SK-N-SH (cell line): Measurements from ENCODE around the gene KCNT1. TPM values are rescaled to one million over a fixed set of nuclear protein-coding genes. Genes with fewer than 3 reads are reported as not detected.

Experiments
- CTCF ChIA-PET: fragments of 300-600, 350-600 bp; formaldehyde crosslinking; extraction: SDS; loops from one replicate; lab custom pipeline; 2021; lab: Yijun Ruan, JAX
- POLR2A ChIA-PET: fragments of 350-600 bp; sonication (Branson Sonifier 250); formaldehyde crosslinking; extraction: SDS; loops from one replicate; lab custom pipeline; 2020; ENCODE audit warnings: antibody characterized with exemption, inconsistent platforms; lab: Yijun Ruan, JAX
- DNase-seq: peaks from one replicate; pipeline ENCODE4 v3.0.0; 2012
- H2AFZ ChIP-seq: fragments of 200-600 bp; sonication (generic); 2 replicates; pipeline ENCODE4 v1.8.1; 2016; ENCODE audit warnings: antibody characterized with exemption, mild to moderate bottlenecking, low read depth
- H3F3A ChIP-seq: fragments of 200-600 bp; sonication (generic); replicated peaks from 2 replicates; pipeline ENCODE3; 2016; ENCODE audit warnings: antibody characterized with exemption, mild to moderate bottlenecking; ENCODE audit not compliant: insufficient read depth
- H3K27ac ChIP-seq, 2 experiments: fragments of 200-500 bp in 1 of 2; fragments of 200-600 bp in 1 of 2; sonication (Bioruptor generic) in 1 of 2; sonication (generic), shearing (Covaris generic) in 1 of 2; 2 replicates each; pipeline versions ENCODE4 v1.5.1 to v1.6.1; 2014 to 2016; ENCODE audit warnings: low read depth in 2 of 2, inconsistent platforms in 1 of 2, low read length in 1 of 2, mild to moderate bottlenecking in 1 of 2, mixed read lengths in 1 of 2
- H3K27me3 ChIP-seq: fragments of 200-600 bp; sonication (generic), shearing (Covaris generic); 2 replicates; pipeline ENCODE4 v1.6.1; 2016; ENCODE audit warnings: mixed run types; ENCODE audit not compliant: insufficient read depth
- H3K36me3 ChIP-seq, 2 experiments: fragments of 200-500 bp in 1 of 2; fragments of 200-600 bp in 1 of 2; sonication (Bioruptor generic) in 1 of 2; sonication (generic) in 1 of 2; replicated peaks in 1 of 2; 2 replicates each; pipeline versions ENCODE3 to v1.5.1; 2014 to 2016; ENCODE audit warnings: low read length in 1 of 2, mild to moderate bottlenecking in 1 of 2; ENCODE audit not compliant: insufficient read depth in 2 of 2, control insufficient read depth in 1 of 2
- H3K4me1 ChIP-seq, 2 experiments: fragments of 200-500 bp in 1 of 2; fragments of 200-600 bp in 1 of 2; sonication (Bioruptor generic) in 1 of 2; sonication (generic), shearing (Covaris generic) in 1 of 2; 2 replicates each; pipeline versions ENCODE4 v1.5.1 to v1.6.1; 2014 to 2016; ENCODE audit warnings: low read depth in 1 of 2, low read length in 1 of 2, mixed run types in 1 of 2; ENCODE audit not compliant: insufficient read depth in 2 of 2, control insufficient read depth in 1 of 2
- H3K4me2 ChIP-seq: fragments of 200-600 bp; sonication (generic), shearing (Covaris generic); 2 replicates; pipeline ENCODE4 v1.6.1; 2017; ENCODE audit warnings: mixed run types
- H3K4me3 ChIP-seq, 2 experiments: fragments of 200-500 bp in 1 of 2; fragments of 200-600 bp in 1 of 2; sonication (Bioruptor generic) in 1 of 2; sonication (generic), shearing (Covaris generic) in 1 of 2; 2 replicates each; pipeline versions ENCODE4 v1.5.1 to v1.8.1; 2014 to 2016; ENCODE audit warnings: low read depth in 2 of 2, inconsistent platforms in 1 of 2, low read length in 1 of 2, mild to moderate bottlenecking in 1 of 2, mixed read lengths in 1 of 2, moderate library complexity in 1 of 2
- H3K79me2 ChIP-seq: fragments of 200-600 bp; sonication (generic); 2 replicates; pipeline ENCODE4 v1.8.1; 2017; ENCODE audit warnings: mild to moderate bottlenecking; ENCODE audit not compliant: insufficient read depth
- H3K9ac ChIP-seq: fragments of 200-600 bp; sonication (generic); 2 replicates; pipeline ENCODE4 v1.6.1; 2017; ENCODE audit warnings: mixed run types
- H3K9me2 ChIP-seq: fragments of 200-600 bp; sonication (generic); 2 replicates; pipeline ENCODE4 v1.6.1; 2017; ENCODE audit warnings: mixed run types
- H3K9me3 ChIP-seq: fragments of 200-600 bp; sonication (generic); 2 replicates; pipeline ENCODE4 v1.6.1; 2017; ENCODE audit warnings: mixed run types, mild to moderate bottlenecking, moderate library complexity
- H4K20me1 ChIP-seq: fragments of 200-600 bp; sonication (generic); 2 replicates; pipeline ENCODE4 v1.6.1; 2017; ENCODE audit warnings: mild to moderate bottlenecking, mixed run types; ENCODE audit not compliant: insufficient read depth
- CHD2 ChIP-seq: fragments of 150-350 bp; IDR thresholded peaks from 2 replicates; pipeline ENCODE4 v1.6.1; 2018; ENCODE audit warnings: low read length; ENCODE audit not compliant: partially characterized antibody
- ELF1 ChIP-seq: IDR thresholded peaks from 2 replicates; pipeline ENCODE4 v1.4.0; 2012
- EZH2phosphoT487 ChIP-seq: fragments of 200-600 bp; sonication (generic); IDR thresholded peaks from 2 replicates; pipeline ENCODE4 v1.6.1; 2017; ENCODE audit warnings: low read depth, mixed run types, mild to moderate bottlenecking, antibody characterized with exemption, moderate library complexity, borderline replicate concordance
- FOSL2 ChIP-seq: IDR thresholded peaks from 2 replicates; pipeline ENCODE4 v1.4.0; 2012; ENCODE audit warnings: low read depth, mild to moderate bottlenecking, moderate library complexity, borderline replicate concordance
- FOXM1 ChIP-seq: IDR thresholded peaks from 2 replicates; pipeline ENCODE4 v1.4.0; 2012; ENCODE audit warnings: low read depth, mild to moderate bottlenecking
- GATA2 ChIP-seq: sonication (generic); formaldehyde crosslinking; IDR thresholded peaks from 2 replicates; pipeline ENCODE4 v1.5.0; 2020; ENCODE audit warnings: mild to moderate bottlenecking, missing genetic modification reagents
- JUND ChIP-seq: IDR thresholded peaks from 2 replicates; pipeline ENCODE4 v1.4.0; 2012
- NFIC ChIP-seq: IDR thresholded peaks from 2 replicates; pipeline ENCODE4 v1.4.0; 2012; ENCODE audit warnings: borderline replicate concordance
- POLR2AphosphoS5 ChIP-seq: IDR thresholded peaks from 2 replicates; pipeline ENCODE4 v1.6.1; 2012; ENCODE audit warnings: low read depth, low read length
- RAD21 ChIP-seq: IDR thresholded peaks from 2 replicates; pipeline ENCODE4 v1.6.1; 2012; ENCODE audit warnings: mild to moderate bottlenecking, low read length
- RCOR1 ChIP-seq: fragments of 150-350 bp; IDR thresholded peaks from 2 replicates; pipeline ENCODE4 v1.6.1; 2017; ENCODE audit warnings: antibody characterized with exemption, low read length
- RFX5 ChIP-seq: IDR thresholded peaks from 2 replicates; pipeline ENCODE4 v1.6.1; 2012; ENCODE audit warnings: mild to moderate bottlenecking, improper control_type of control experiment, low read length
- RXRA ChIP-seq: IDR thresholded peaks from 2 replicates; pipeline ENCODE4 v1.4.0; 2012; ENCODE audit warnings: low read depth, mild to moderate bottlenecking, borderline replicate concordance
- SIN3A ChIP-seq: IDR thresholded peaks from 2 replicates; pipeline ENCODE4 v1.6.1; 2012; ENCODE audit warnings: low read depth, mild to moderate bottlenecking, low read length, moderate library complexity, borderline replicate concordance
- TAF1 ChIP-seq: IDR thresholded peaks from 2 replicates; pipeline ENCODE4 v1.6.1; 2012; ENCODE audit warnings: low read depth, mild to moderate bottlenecking, low read length, moderate library complexity, borderline replicate concordance
- TCF12 ChIP-seq: IDR thresholded peaks from 2 replicates; pipeline ENCODE4 v1.4.0; 2012
- WGBS: methylation state at CpG from one replicate; pipeline ENCODE4 v1.1.6; 2017; ENCODE audit warnings: low lambda C conversion rate; 5-methylcytosine and 5-hydroxymethylcytosine counted together
- polyA plus RNA-seq, 3 experiments: library from polyadenylated mRNA; depleted of rRNA; stranded (reverse); fragments of >200 nt; gene quantifications; 2 replicates each; pipeline ENCODE4 v1.2.3, GENCODE V29; 2012
- TF ChIP-seq, protein P1 (sequence below): IDR thresholded peaks from 2 replicates; pipeline ENCODE4 v1.4.0; 2012; ENCODE audit warnings: low read depth, borderline replicate concordance
- TF ChIP-seq, protein P2 (sequence below): IDR thresholded peaks from 2 replicates; pipeline ENCODE4 v1.4.0; 2012; ENCODE audit warnings: low read depth, borderline replicate concordance
- TF ChIP-seq, protein P3 (sequence below): fragments of 200-600 bp; sonication (generic); IDR thresholded peaks from 2 replicates; pipeline ENCODE4 v1.6.1; 2017; ENCODE audit warnings: antibody characterized with exemption, mild to moderate bottlenecking, moderate library complexity
- TF ChIP-seq, protein P4 (sequence below): fragments of 150-350 bp; IDR thresholded peaks from 2 replicates; pipeline ENCODE4 v1.6.1; 2017; ENCODE audit warnings: antibody characterized with exemption, low read length, low read depth, borderline replicate concordance

Gene KCNT1
- polyA plus RNA-seq, 1 of the 3 experiments (the other 2 are of a cell fraction) = 0.08 TPM

DNA sequence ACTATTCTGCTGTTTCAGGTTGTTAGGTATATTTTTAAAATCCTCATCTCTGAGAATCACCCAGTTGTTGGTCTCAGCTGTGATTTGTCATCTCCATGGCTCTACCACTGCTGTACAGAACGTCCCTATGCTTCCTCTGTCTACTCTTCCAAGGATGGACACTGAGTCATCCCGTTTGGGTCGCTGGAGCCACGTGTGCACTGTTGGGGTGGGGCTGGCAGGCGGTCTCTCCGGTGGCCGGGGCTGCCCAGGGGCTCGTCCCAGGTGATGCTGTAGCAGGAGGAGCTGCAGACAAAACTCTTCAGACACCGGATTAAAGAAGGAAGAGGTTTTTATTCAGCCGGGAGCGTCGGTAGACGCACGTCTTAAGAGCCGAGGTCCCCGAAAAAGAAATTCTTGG, 21.9 kb upstream of the KCNT1 start:
- Histone ChIP-seq H3K4me2 (no peak overlapping the region), H2AFZ (no peak overlapping the region), H3K4me3 (no peak overlapping the region), H3K9ac (no peak overlapping the region), H3K9me3 (no peaks in the 10 kb centered on the region), H3K79me2 (no peaks in the 10 kb centered on the region), H3K36me3 (no peaks in the 10 kb centered on the region), H3K9me2 (no peaks in the 10 kb centered on the region), H3K4me1 (no peaks in the 10 kb centered on the region), H3K27me3 (no peaks in the 10 kb centered on the region), H3F3A (no peaks in the 10 kb centered on the region), H4K20me1 (no peaks in the 10 kb centered on the region), H3K27ac (no peak overlapping the region)
- WGBS = 66% methylated on average over 16 of the region's 16 CpGs
- CTCF ChIA-PET = no interaction called here
- TF ChIP-seq TAF1 (no peak), FOSL2 (no peak), TCF12 (no peak), JUND (no peak), FOXM1 (no peak), RAD21 (no peak)
- TF ChIP-seq, protein P1, sequence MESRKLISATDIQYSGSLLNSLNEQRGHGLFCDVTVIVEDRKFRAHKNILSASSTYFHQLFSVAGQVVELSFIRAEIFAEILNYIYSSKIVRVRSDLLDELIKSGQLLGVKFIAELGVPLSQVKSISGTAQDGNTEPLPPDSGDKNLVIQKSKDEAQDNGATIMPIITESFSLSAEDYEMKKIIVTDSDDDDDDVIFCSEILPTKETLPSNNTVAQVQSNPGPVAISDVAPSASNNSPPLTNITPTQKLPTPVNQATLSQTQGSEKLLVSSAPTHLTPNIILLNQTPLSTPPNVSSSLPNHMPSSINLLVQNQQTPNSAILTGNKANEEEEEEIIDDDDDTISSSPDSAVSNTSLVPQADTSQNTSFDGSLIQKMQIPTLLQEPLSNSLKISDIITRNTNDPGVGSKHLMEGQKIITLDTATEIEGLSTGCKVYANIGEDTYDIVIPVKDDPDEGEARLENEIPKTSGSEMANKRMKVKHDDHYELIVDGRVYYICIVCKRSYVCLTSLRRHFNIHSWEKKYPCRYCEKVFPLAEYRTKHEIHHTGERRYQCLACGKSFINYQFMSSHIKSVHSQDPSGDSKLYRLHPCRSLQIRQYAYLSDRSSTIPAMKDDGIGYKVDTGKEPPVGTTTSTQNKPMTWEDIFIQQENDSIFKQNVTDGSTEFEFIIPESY = no peak
- POLR2A ChIA-PET = no interaction called here
- DNase-seq = no peak

DNA sequence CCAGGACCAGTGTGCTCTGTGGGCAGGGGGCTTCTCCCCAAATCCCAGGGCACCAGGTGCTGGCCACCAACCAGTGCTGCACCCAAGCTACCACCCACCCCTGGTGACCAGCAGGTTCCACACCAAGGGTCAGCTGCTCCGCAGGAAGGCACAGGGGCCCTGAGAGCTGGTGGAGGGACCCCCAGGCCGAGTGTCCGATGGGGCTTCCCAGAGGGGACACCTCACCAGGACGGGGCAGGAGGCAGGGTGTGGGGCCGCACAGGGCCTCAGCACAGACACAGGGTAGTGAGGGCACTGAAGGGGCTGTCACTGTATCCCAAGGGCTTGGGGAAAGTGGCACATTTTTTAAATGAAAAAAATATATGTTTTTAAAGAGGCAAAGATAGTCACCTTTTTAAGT, 20.8 kb upstream of the KCNT1 start:
- Histone ChIP-seq H3K27me3 (no peaks in the 10 kb centered on the region), H3K9me2 (no peaks in the 10 kb centered on the region), H3K4me2 (no peak overlapping the region), H2AFZ (no peak overlapping the region), H4K20me1 (no peaks in the 10 kb centered on the region)
- CTCF ChIA-PET = interaction anchor here (1.0 kb wide), 1 partner anchor 22 kb away, joined by 5 read pairs; no protein-coding TSS in a partner anchor
- POLR2A ChIA-PET = no interaction called here
- no peak for DNase-seq
- TF ChIP-seq, protein P2, sequence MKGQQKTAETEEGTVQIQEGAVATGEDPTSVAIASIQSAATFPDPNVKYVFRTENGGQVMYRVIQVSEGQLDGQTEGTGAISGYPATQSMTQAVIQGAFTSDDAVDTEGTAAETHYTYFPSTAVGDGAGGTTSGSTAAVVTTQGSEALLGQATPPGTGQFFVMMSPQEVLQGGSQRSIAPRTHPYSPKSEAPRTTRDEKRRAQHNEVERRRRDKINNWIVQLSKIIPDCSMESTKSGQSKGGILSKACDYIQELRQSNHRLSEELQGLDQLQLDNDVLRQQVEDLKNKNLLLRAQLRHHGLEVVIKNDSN = no peak
- TF ChIP-seq CHD2 (no peak), RFX5 (no peak), GATA2 (no peak), NFIC (no peak), JUND (no peak), FOSL2 (no peak), TCF12 (no peak), RXRA (no peak), SIN3A (no peak), ELF1 (no peak), RCOR1 (no peak), EZH2phosphoT487 (no peak), TAF1 (no peak), POLR2AphosphoS5 (no peak)
- TF ChIP-seq, protein P3, sequence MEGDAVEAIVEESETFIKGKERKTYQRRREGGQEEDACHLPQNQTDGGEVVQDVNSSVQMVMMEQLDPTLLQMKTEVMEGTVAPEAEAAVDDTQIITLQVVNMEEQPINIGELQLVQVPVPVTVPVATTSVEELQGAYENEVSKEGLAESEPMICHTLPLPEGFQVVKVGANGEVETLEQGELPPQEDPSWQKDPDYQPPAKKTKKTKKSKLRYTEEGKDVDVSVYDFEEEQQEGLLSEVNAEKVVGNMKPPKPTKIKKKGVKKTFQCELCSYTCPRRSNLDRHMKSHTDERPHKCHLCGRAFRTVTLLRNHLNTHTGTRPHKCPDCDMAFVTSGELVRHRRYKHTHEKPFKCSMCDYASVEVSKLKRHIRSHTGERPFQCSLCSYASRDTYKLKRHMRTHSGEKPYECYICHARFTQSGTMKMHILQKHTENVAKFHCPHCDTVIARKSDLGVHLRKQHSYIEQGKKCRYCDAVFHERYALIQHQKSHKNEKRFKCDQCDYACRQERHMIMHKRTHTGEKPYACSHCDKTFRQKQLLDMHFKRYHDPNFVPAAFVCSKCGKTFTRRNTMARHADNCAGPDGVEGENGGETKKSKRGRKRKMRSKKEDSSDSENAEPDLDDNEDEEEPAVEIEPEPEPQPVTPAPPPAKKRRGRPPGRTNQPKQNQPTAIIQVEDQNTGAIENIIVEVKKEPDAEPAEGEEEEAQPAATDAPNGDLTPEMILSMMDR = no peak
- TF ChIP-seq, protein P1 = no peak
- TF ChIP-seq, protein P4, sequence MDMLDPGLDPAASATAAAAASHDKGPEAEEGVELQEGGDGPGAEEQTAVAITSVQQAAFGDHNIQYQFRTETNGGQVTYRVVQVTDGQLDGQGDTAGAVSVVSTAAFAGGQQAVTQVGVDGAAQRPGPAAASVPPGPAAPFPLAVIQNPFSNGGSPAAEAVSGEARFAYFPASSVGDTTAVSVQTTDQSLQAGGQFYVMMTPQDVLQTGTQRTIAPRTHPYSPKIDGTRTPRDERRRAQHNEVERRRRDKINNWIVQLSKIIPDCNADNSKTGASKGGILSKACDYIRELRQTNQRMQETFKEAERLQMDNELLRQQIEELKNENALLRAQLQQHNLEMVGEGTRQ = no peak
- TF ChIP-seq, all 33 proteins: peak for 0
- H3K27ac ChIP-seq = no peak overlapping the region
- H3K9ac ChIP-seq = no peak overlapping the region
- H3K4me1 ChIP-seq = no peaks in the 10 kb centered on the region
- H3K9me3 ChIP-seq = no peaks in the 10 kb centered on the region
- H3K4me3 ChIP-seq = no peak overlapping the region
- 68% methylated on average over 5 of the region's 5 CpGs for WGBS
- H3K36me3 ChIP-seq = no peaks in the 10 kb centered on the region
- no peaks in the 10 kb centered on the region for H3K79me2 ChIP-seq
- H3F3A ChIP-seq = no peaks in the 10 kb centered on the region
